H9 (cell line): Measurements from ENCODE around the gene PDZRN4. TPM values are rescaled to one million over a fixed set of nuclear protein-coding genes. Genes with fewer than 3 reads are reported as not detected.

ENCODE experiments used
- DNase-seq: peaks from one replicate; pipeline ENCODE4 v3.0.0-alpha.2; 2017
- H2AFZ ChIP-seq: one replicate; pipeline ENCODE4 v1.6.1; 2013; ENCODE audit warnings: mild to moderate bottlenecking, low read length, control low read depth, moderate library complexity
- H2AK5ac ChIP-seq: 2 replicates; pipeline ENCODE4 v1.6.1; 2013; ENCODE audit warnings: low read length, control low read depth, mixed read lengths; ENCODE audit not compliant: insufficient read length
- H2BK120ac ChIP-seq: one replicate; pipeline ENCODE4 v1.6.1; 2013; ENCODE audit warnings: low read depth, mild to moderate bottlenecking, low read length, control low read depth, inconsistent platforms; ENCODE audit not compliant: poor library complexity, severe bottlenecking
- H2BK12ac ChIP-seq: 2 replicates; pipeline ENCODE4 v1.6.1; 2013; ENCODE audit warnings: low read length, control low read depth, mixed read lengths, low read depth; ENCODE audit not compliant: insufficient read length
- H2BK15ac ChIP-seq: 2 replicates; pipeline ENCODE4 v1.6.1; 2013; ENCODE audit warnings: low read depth, low read length, control low read depth
- H2BK20ac ChIP-seq: one replicate; pipeline ENCODE4 v1.6.1; 2013; ENCODE audit warnings: low read depth, mild to moderate bottlenecking, low read length, control low read depth, inconsistent platforms; ENCODE audit not compliant: poor library complexity, severe bottlenecking
- H2BK5ac ChIP-seq: 2 replicates; pipeline ENCODE4 v1.6.1; 2013; ENCODE audit warnings: low read length, control low read depth, mixed read lengths; ENCODE audit not compliant: insufficient read length
- H3K14ac ChIP-seq: 2 replicates; pipeline ENCODE4 v1.6.1; 2013; ENCODE audit warnings: low read length, control low read depth; ENCODE audit not compliant: insufficient read depth
- H3K18ac ChIP-seq: 2 replicates; pipeline ENCODE4 v1.6.1; 2013; ENCODE audit warnings: low read depth, mild to moderate bottlenecking, mixed read lengths, low read length, control low read depth; ENCODE audit not compliant: insufficient read length
- H3K23ac ChIP-seq: 2 replicates; pipeline ENCODE4 v1.6.1; 2013; ENCODE audit warnings: low read length, control low read depth, mixed read lengths, low read depth; ENCODE audit not compliant: insufficient read length
- H3K23me2 ChIP-seq: 2 replicates; pipeline ENCODE4 v1.6.1; 2013; ENCODE audit warnings: low read depth, mild to moderate bottlenecking, mixed read lengths, low read length, control low read depth; ENCODE audit not compliant: insufficient read length, poor library complexity, severe bottlenecking
- H3K27ac ChIP-seq: 2 replicates; pipeline ENCODE4 v1.5.1; 2013; ENCODE audit warnings: low read length, control low read depth, mixed read lengths, low read depth; ENCODE audit not compliant: insufficient read length
- H3K27me3 ChIP-seq: 2 replicates; pipeline ENCODE4 v1.6.1; 2013; ENCODE audit warnings: low read length, control low read depth, inconsistent platforms; ENCODE audit not compliant: insufficient read depth
- H3K4ac ChIP-seq: 2 replicates; pipeline ENCODE4 v1.6.1; 2013; ENCODE audit warnings: low read depth, mild to moderate bottlenecking, control low read depth, inconsistent platforms, low read length, moderate library complexity
- H3K4me1 ChIP-seq: 2 replicates; pipeline ENCODE4 v1.6.1; 2013; ENCODE audit warnings: low read length, control low read depth, inconsistent platforms; ENCODE audit not compliant: insufficient read depth
- H3K4me2 ChIP-seq: 2 replicates; pipeline ENCODE4 v1.6.1; 2013; ENCODE audit warnings: low read length, control low read depth, mixed read lengths; ENCODE audit not compliant: insufficient read length, insufficient read depth
- H3K56ac ChIP-seq: 2 replicates; pipeline ENCODE4 v1.6.1; 2013; ENCODE audit warnings: low read depth, mild to moderate bottlenecking, mixed read lengths, low read length, control low read depth; ENCODE audit not compliant: insufficient read length
- H3K79me1 ChIP-seq: 2 replicates; pipeline ENCODE4 v1.6.1; 2013; ENCODE audit warnings: low read depth, mild to moderate bottlenecking, moderate library complexity, low read length, control low read depth, inconsistent platforms; ENCODE audit not compliant: insufficient read depth, poor library complexity, severe bottlenecking
- H3K79me2 ChIP-seq: 2 replicates; pipeline ENCODE4 v1.6.1; 2013; ENCODE audit warnings: low read length, control low read depth, inconsistent platforms; ENCODE audit not compliant: insufficient read depth
- H3K9ac ChIP-seq: 2 replicates; pipeline ENCODE4 v1.6.1; 2013; ENCODE audit warnings: low read length, control low read depth, mixed read lengths; ENCODE audit not compliant: insufficient read length; ENCODE audit errors: extremely low read depth
- H3K9me3 ChIP-seq: one replicate; pipeline ENCODE4 v1.6.1; 2013; ENCODE audit warnings: low read depth, low read length, inconsistent platforms; ENCODE audit not compliant: control insufficient read depth
- H3T11ph ChIP-seq: one replicate; pipeline ENCODE4 v1.6.1; 2013; ENCODE audit warnings: mild to moderate bottlenecking, low read length, control low read depth, inconsistent platforms
- H4K20me1 ChIP-seq: one replicate; pipeline ENCODE4 v1.6.1; 2013; ENCODE audit not compliant: control insufficient read depth, insufficient read length, insufficient read depth
- H4K5ac ChIP-seq: 2 replicates; pipeline ENCODE4 v1.6.1; 2013; ENCODE audit warnings: low read depth, mild to moderate bottlenecking, mixed read lengths, low read length, control low read depth; ENCODE audit not compliant: insufficient read length
- H4K8ac ChIP-seq: replicated peaks from 2 replicates; pipeline ENCODE4 v1.6.1; 2013; ENCODE audit warnings: low read length, control low read depth, mixed read lengths, low read depth; ENCODE audit not compliant: insufficient read length
- H4K91ac ChIP-seq: 2 replicates; pipeline ENCODE4 v1.6.1; 2013; ENCODE audit warnings: low read depth, mild to moderate bottlenecking, moderate library complexity, mixed read lengths, low read length, control low read depth; ENCODE audit not compliant: insufficient read length
- H3K27ac Mint-ChIP-seq, 3 experiments: 2 replicates in 2 of 3; 3 replicates in 1 of 3; pipeline ENCODE4 v1.8.0; 2020 to 2021; ENCODE audit warnings: mixed read lengths in 3 of 3, mild to moderate bottlenecking in 1 of 3, moderate library complexity in 1 of 3
- H3K27me3 Mint-ChIP-seq: 2 replicates; pipeline ENCODE4 v1.8.0; 2021; ENCODE audit warnings: low read depth, mild to moderate bottlenecking, moderate library complexity, mixed read lengths
- H3K36me3 Mint-ChIP-seq, 3 experiments: 2 replicates in 2 of 3; 3 replicates in 1 of 3; pipeline ENCODE4 v1.8.0; 2020 to 2021; ENCODE audit warnings: low read depth in 3 of 3, mixed read lengths in 3 of 3; ENCODE audit not compliant: insufficient read depth in 1 of 3
- H3K4me1 Mint-ChIP-seq, 2 experiments: 2 replicates each; pipeline ENCODE4 v1.8.0; 2020; ENCODE audit warnings: mixed read lengths in 2 of 2
- H3K4me3 Mint-ChIP-seq, 2 experiments: 2 replicates in 1 of 2; 3 replicates in 1 of 2; pipeline ENCODE4 v1.8.0; 2020 to 2021; ENCODE audit warnings: mild to moderate bottlenecking in 2 of 2, mixed read lengths in 2 of 2, moderate library complexity in 1 of 2
- H3K9me3 Mint-ChIP-seq, 2 experiments: 2 replicates in 1 of 2; 3 replicates in 1 of 2; pipeline ENCODE4 v1.8.0; 2020; ENCODE audit warnings: mild to moderate bottlenecking in 2 of 2, mixed read lengths in 2 of 2, moderate library complexity in 1 of 2
- whole genome bisulfite sequencing: extraction: QIAGEN DNeasy Blood & Tissue Kit; methylation state at CpG from one replicate; pipeline ENCODE4 v1.1.7; 2013; ENCODE audit warnings: missing lambda C conversion rate, low lambda C conversion rate, mixed read lengths; ENCODE audit not compliant: insufficient read length; ENCODE audit errors: extremely low coverage; 5-methylcytosine and 5-hydroxymethylcytosine counted together
- total RNA-seq: library from RNA; stranded (reverse); gene quantifications from 2 replicates; pipeline ENCODE4 v1.2.1, GENCODE V29; 2021
- TF ChIP-seq, protein P1 (sequence below): fragments of 200-600 bp; sonication (generic); conservative IDR thresholded peaks from 3 replicates; pipeline ENCODE4 v1.8.0; 2021; ENCODE audit warnings: antibody characterized with exemption, mild to moderate bottlenecking

PDZRN4 gene
- total RNA-seq, 1 experiment from 2014 or later, result not detected

DNA sequence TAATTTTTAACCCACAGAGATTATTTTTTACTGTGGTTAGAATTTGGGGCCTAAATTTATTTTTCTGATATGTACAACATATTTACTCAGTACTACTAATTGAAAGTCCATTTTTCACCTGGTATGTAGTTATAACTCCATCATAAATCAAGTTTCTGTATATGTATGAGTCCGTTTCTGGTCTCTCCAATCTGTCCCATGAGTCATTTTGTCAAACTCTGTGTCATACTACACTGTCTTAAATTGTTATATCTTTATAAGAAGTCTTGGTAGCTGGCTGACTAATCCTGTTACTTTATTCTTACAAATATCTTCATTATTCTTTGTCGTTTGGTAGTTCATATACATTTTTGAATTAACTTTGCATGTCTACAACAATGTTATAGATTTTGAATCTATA lies 344.0 kb downstream of the PDZRN4 start:
- Histone ChIP-seq H3T11ph (no peak overlapping the region), H3K9ac (no peak overlapping the region), H3K27me3 (no peaks in the 10 kb centered on the region), H3K4me1 (no peaks in the 10 kb centered on the region; the same call in 1 of the 2 replicates), H4K20me1 (no peaks in the 10 kb centered on the region), H3K4me2 (no peak overlapping the region), H2BK20ac (no peak overlapping the region), H3K23ac (no peak overlapping the region), H2BK120ac (no peak overlapping the region), H2AK5ac (no peak overlapping the region), H3K79me1 (no peaks in the 10 kb centered on the region), H3K18ac (no peak overlapping the region), H3K79me2 (no peaks in the 10 kb centered on the region), H3K4ac (no peak overlapping the region), H4K91ac (no peak overlapping the region), H4K5ac (no peak overlapping the region), H4K8ac (no peak overlapping the region), H2AFZ (no peak overlapping the region), H2BK15ac (no peak overlapping the region), H2BK5ac (no peak overlapping the region), H3K9me3 (no peaks in the 10 kb centered on the region), H3K27ac (no peak overlapping the region), H3K23me2 (no peaks in the 10 kb centered on the region), H2BK12ac (no peak overlapping the region), H3K56ac (no peak overlapping the region), H3K14ac (no peak overlapping the region)
- no peaks in the 10 kb centered on the region for H3K36me3 Mint-ChIP-seq
- H3K27me3 Mint-ChIP-seq, result no peaks in the 10 kb centered on the region
- no CpG with 5 or more reads among the region's 2 CpGs for WGBS
- H3K9me3 Mint-ChIP-seq, result no peaks in the 10 kb centered on the region
- no peak overlapping the region for H3K4me3 Mint-ChIP-seq
- peaks cover 3 to 8% of the 10 kb centered on the region in 2 experiments; a peak in 3 of 4 replicates for H3K4me1 Mint-ChIP-seq
- H3K27ac Mint-ChIP-seq, result no peak overlapping the region
- TF ChIP-seq, protein P1, sequence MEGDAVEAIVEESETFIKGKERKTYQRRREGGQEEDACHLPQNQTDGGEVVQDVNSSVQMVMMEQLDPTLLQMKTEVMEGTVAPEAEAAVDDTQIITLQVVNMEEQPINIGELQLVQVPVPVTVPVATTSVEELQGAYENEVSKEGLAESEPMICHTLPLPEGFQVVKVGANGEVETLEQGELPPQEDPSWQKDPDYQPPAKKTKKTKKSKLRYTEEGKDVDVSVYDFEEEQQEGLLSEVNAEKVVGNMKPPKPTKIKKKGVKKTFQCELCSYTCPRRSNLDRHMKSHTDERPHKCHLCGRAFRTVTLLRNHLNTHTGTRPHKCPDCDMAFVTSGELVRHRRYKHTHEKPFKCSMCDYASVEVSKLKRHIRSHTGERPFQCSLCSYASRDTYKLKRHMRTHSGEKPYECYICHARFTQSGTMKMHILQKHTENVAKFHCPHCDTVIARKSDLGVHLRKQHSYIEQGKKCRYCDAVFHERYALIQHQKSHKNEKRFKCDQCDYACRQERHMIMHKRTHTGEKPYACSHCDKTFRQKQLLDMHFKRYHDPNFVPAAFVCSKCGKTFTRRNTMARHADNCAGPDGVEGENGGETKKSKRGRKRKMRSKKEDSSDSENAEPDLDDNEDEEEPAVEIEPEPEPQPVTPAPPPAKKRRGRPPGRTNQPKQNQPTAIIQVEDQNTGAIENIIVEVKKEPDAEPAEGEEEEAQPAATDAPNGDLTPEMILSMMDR, result no peak
- DNase-seq, result no peak
